Measurements from ENCODE around the gene PRICKLE4.

Gene PRICKLE4

DNA sequence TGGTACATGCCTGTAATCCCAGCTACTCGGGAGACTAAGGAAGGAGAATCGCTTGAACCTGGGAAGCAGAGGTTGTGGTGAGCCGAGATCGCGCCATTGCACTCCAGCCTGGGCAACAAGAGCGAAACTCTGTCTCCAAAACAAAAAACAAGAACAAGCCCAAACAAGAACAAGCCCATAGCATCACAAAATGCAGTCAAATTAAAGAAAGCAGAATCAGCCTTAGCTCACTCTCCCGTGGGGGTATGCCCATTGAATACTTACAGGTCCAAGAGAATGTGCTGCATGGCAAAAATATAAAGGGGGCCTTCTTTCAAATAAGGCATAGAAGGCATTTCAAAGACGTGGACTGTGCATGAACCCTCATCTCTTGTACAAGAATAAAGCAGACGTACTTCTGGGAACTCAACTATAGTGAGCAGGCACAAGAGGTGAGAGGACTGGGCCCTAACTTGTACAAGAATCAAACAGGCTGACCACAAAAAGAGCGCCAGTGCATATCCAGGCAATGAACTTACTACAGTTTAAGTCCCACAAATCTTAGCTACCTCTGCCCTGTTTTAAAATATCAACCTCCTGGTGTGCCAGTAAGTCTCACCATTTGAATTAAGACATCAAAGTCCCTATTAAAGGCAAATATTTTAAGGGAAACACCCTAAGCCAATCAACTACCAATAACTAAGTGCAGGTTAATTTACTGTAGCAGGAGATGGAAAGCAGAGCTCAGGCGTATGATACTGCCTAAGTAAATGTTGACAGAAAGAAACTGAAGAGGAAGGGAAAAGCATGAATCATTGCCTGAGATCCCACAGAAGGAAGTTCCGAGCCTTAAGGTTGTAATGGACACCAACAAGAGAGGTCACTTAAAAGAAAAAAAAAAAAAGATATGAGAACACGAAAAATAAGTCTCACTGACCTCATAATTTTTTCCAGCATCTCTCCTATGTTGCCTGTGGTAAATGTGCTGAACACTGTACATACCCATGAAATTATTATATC, 44.3 kb downstream of the PRICKLE4 start:
- FAIRE-seq: no peak

DNA sequence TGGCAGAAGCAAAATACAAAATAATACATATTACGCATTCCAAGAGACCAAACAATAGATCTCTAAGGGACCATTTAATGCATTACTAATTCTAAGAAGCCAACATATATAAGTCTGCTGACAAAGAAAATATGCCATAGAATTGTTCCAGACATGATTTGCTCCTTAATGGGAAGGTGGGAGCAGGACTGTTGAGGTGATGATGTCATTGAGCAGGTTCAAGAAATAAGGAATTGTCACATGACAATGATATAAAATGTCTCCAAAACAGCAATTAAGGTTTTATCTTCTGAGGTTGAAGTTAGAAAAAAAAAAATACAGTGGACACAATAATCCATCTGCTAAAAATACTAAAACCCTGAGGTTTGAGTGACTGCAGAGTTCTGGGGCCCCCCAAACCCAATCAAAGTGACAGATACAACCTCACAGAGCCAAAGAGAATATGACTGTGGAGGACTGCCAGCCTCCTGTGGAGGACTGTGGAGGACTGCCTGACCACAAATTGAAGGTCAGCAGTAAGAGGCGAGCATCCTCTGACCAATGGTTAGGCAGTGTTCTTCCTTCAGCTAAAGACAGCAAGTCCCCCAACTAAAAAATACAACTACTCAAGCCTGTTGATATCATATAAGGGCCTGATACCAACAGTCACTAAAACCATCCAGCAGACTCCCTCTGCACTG, 45.9 kb downstream of the PRICKLE4 start:
- FAIRE-seq: no peak
- DNase-seq (ENCODE audit: insufficient read length, low spot score): no peak

More for the DNA sequence above, 44.3 kb downstream of the PRICKLE4 start:
- DNase-seq (ENCODE audit: insufficient read length, low spot score): no peak

DNA sequence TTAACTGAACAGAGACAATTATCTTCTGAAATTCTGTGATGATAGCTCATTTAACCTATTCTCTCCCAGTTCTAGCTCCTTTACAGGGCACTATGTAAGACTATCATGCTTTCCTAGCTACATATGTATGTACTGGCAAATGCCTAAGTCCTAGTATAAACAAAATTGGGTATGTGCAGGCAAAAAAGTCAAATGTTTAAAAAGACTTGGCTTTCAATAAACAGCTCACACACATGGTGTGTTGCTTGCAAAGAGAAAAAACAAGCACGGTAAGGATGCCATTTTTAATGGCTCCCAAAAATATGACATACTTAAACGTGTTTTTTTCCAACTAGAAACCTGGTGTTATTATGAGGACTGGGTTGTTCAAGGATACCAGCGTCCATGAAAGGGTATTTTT, 51.7 kb downstream of the PRICKLE4 start:
- FAIRE-seq (no peak), DNase-seq (ENCODE audit: insufficient read length, low spot score) (no peak)

DNA sequence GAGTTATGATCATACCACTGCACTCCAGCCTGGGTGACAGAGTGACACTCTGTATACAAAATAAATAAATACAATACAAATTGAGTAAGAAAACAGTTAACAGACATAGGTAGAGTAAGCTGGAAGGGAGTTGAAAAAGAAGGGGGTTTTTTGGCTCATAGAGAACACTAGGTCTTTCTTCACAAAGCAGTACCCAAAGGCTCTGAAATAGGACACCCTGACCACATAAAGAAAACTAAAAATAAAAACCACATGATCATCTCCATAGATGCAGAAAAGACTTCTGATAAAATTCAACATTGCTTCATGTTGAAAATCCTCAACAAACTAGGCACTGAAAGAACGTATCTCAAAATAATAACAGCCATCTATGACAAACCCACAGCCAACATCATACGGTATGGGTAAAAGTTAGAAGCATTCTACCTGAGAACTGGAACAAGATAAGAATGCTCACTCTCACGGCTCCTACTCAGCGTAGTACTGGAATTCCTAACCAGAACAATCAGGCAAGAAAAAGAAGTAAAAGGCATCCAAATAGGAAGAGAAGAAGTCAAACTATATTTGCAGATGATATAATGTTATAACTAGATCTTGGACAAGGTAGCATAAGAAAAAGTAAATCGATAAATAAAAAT, 55.6 kb downstream of the PRICKLE4 start:
- FAIRE-seq: no peak
- DNase-seq (ENCODE audit: insufficient read length, low spot score): no peak

DNA sequence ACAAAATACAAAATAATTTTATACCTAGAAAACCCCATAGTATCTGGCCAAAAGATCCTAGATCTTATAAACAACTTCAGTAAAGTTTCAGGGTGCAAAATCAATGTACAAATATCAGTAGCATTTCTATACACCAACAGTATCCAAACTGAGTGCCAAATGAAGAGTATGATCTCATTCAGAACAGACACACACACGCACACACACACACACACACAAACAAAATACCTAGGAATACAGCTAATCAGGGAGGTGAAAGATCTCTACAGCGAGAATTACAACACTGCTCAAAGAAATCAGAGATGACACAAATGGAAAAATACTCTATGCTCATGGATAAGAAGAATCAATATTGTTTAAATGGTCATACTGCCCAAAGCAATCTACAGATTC, 56.1 kb downstream of the PRICKLE4 start:
- peak; percentile 13 for FAIRE-seq

More for the DNA sequence above, 56.1 kb downstream of the PRICKLE4 start:
- no peak for DNase-seq (ENCODE audit: insufficient read length, low spot score)

Measured in HTR-8/SVneo (cell line).